Measurements from ENCODE around the gene ANKRD40CL.

ANKRD40CL gene

GRCh38 chr17:50765454-50766221, 1.7 kb downstream of the ANKRD40CL start:
- no peaks in the 10 kb centered on the region for H3K4me1 ChIP-seq (ENCODE audit: insufficient read depth, low read length, poor library complexity, severe bottlenecking)
- H2AFZ ChIP-seq (ENCODE audit: low read length): no peak overlapping the region
- no peak overlapping the region for H3K9ac ChIP-seq (ENCODE audit: low read depth, low read length, poor library complexity, severe bottlenecking)
- TF ChIP-seq CTCF (conservative IDR thresholded peaks at IDR 0.05; ENCODE audit: low read length) (no peak), EZH2phosphoT487 (IDR thresholded peaks at IDR 0.05; ENCODE audit: borderline replicate concordance) (no peak)
- no peaks in the 10 kb centered on the region for H3F3A ChIP-seq (ENCODE audit: low read depth)
- no peaks in the 10 kb centered on the region for H3K27me3 ChIP-seq (ENCODE audit: insufficient read depth, low read length, poor library complexity, severe bottlenecking)
- no peak overlapping the region for H3K4me2 ChIP-seq (ENCODE audit: low read depth, low read length, poor library complexity, severe bottlenecking)
- no peaks in the 10 kb centered on the region for H4K20me1 ChIP-seq (ENCODE audit: insufficient read depth, low read length, poor library complexity, severe bottlenecking)
- no peaks in the 10 kb centered on the region for H3K9me3 ChIP-seq (ENCODE audit: insufficient read depth, low read depth, low read length)
- H3K4me3 ChIP-seq (ENCODE audit: low read length, poor library complexity, severe bottlenecking): no peak overlapping the region
- H3K9me2 ChIP-seq (replicated peaks; ENCODE audit: low read depth, low read length): no peaks in the 10 kb centered on the region
- no peaks in the 10 kb centered on the region for H3K79me2 ChIP-seq (ENCODE audit: insufficient read depth, low read length)
- H3K36me3 ChIP-seq (ENCODE audit: insufficient read depth, low read length): no peaks in the 10 kb centered on the region

- Histone ChIP-seq H3K4me2 (ENCODE audit: low read depth, low read length, poor library complexity, severe bottlenecking) (no peak overlapping the region), H3K9me3 (ENCODE audit: insufficient read depth, low read depth, low read length) (no peaks in the 10 kb centered on the region), H2AFZ (ENCODE audit: low read length) (no peak overlapping the region), H3K4me3 (ENCODE audit: low read length, poor library complexity, severe bottlenecking) (no peak overlapping the region), H3K27me3 (ENCODE audit: insufficient read depth, low read length, poor library complexity, severe bottlenecking) (no peaks in the 10 kb centered on the region), H3K79me2 (ENCODE audit: insufficient read depth, low read length) (no peaks in the 10 kb centered on the region), H3K36me3 (ENCODE audit: insufficient read depth, low read length) (no peaks in the 10 kb centered on the region), H3K9me2 (replicated peaks; ENCODE audit: low read depth, low read length) (no peaks in the 10 kb centered on the region), H3K4me1 (ENCODE audit: insufficient read depth, low read length, poor library complexity, severe bottlenecking) (no peaks in the 10 kb centered on the region), H4K20me1 (ENCODE audit: insufficient read depth, low read length, poor library complexity, severe bottlenecking) (no peaks in the 10 kb centered on the region), H3K9ac (ENCODE audit: low read depth, low read length, poor library complexity, severe bottlenecking) (no peak overlapping the region), H3F3A (ENCODE audit: low read depth) (no peaks in the 10 kb centered on the region)
- TF ChIP-seq EZH2phosphoT487 (IDR thresholded peaks at IDR 0.05; ENCODE audit: borderline replicate concordance): no peak
- no peak for TF ChIP-seq CTCF (conservative IDR thresholded peaks at IDR 0.05; ENCODE audit: low read length)
Measured at GRCh38 chr17:50764734-50765149, 2.6 kb downstream of the ANKRD40CL start.

GRCh38 chr17:50763716-50764475, 3.4 kb downstream of the ANKRD40CL start:
- Histone ChIP-seq H3K4me1 (ENCODE audit: insufficient read depth, low read length, poor library complexity, severe bottlenecking) (no peaks in the 10 kb centered on the region), H3K79me2 (ENCODE audit: insufficient read depth, low read length) (no peaks in the 10 kb centered on the region), H3K9ac (ENCODE audit: low read depth, low read length, poor library complexity, severe bottlenecking) (no peak overlapping the region), H3K4me3 (ENCODE audit: low read length, poor library complexity, severe bottlenecking) (no peak overlapping the region), H2AFZ (ENCODE audit: low read length) (no peak overlapping the region), H3F3A (ENCODE audit: low read depth) (no peaks in the 10 kb centered on the region), H3K9me2 (replicated peaks; ENCODE audit: low read depth, low read length) (no peaks in the 10 kb centered on the region), H3K27me3 (ENCODE audit: insufficient read depth, low read length, poor library complexity, severe bottlenecking) (no peaks in the 10 kb centered on the region), H3K9me3 (ENCODE audit: insufficient read depth, low read depth, low read length) (no peaks in the 10 kb centered on the region), H4K20me1 (ENCODE audit: insufficient read depth, low read length, poor library complexity, severe bottlenecking) (no peaks in the 10 kb centered on the region), H3K4me2 (ENCODE audit: low read depth, low read length, poor library complexity, severe bottlenecking) (no peak overlapping the region), H3K36me3 (ENCODE audit: insufficient read depth, low read length) (no peaks in the 10 kb centered on the region)
- TF ChIP-seq EZH2phosphoT487 (IDR thresholded peaks at IDR 0.05; ENCODE audit: borderline replicate concordance) (no peak), CTCF (conservative IDR thresholded peaks at IDR 0.05; ENCODE audit: low read length) (no peak)
